MV-4-11 (cell line): ENCODE data around the gene MIX23.

ENCODE experiments used
- DNase-seq: peaks from one replicate; lab custom pipeline; 2025; lab: John Stamatoyannopoulos, UW

MIX23 gene

DNA sequence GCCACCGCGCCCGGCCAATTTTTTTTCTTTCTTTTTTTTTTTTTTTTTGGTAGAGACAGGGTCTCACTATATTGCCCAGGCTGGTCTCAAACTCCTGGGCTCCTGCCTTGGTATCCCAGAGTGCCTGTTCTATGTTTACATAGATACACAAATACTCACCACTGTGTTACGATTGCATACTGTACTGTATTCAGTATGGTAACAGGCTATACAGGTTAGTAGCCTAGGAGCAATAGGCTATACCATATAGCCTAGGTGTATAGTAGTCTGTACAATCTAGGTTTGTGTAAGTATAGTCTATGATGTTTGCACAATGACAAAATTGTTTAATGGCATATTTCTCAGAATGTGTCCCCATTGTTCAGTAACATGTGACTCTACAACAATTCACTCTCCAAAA is 31.4 kb downstream of the MIX23 start:
- no peak for DNase-seq

DNA sequence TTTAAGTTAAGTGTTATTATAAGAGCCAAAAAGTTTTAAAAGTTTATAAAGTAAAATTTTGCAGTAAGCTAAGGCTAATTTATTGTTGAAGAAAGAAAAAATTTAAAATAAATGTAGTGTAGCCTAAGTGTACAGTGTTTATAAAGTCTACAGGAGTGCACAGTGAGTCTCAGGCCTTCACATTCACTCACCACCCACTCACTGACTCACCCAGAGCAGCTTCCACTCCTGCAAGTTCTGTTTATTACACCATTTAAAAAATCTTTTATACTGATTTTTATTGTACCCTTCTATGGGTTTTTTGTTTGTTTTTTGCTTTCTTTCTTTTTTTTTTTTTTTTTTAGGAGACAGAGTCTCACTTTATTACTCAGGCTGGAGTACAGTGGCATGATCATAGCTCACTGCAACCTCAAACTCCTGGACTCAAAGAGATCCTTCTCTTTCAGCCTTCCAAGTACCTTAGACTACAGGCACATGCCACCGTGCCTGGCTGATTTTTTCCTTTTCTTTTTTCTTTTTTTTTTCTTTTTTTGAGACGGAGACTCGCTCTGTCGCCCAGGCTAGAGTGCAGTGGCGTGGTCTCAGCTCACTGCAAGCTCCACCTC is 32.1 kb downstream of the MIX23 start:
- DNase-seq = no peak

DNA sequence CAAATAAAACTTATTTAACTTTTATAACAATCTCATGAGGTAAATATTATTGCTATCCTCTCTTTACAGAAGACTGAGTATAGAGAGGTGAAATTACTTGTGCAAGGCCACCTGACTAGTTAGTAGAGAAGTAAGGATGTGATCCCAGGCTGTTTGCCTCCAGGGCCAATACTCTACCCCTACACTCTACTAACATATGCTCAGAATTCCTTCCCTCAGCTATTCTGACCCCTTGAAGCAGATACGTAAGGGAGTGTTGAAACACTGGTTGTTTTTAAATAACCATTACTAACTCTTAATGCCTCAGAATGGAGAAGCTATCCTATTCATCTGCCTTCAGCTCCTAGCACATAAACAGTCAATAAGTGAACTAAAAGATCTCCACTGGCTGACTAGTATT is 33.9 kb downstream of the MIX23 start:
- DNase-seq = no peak

DNA sequence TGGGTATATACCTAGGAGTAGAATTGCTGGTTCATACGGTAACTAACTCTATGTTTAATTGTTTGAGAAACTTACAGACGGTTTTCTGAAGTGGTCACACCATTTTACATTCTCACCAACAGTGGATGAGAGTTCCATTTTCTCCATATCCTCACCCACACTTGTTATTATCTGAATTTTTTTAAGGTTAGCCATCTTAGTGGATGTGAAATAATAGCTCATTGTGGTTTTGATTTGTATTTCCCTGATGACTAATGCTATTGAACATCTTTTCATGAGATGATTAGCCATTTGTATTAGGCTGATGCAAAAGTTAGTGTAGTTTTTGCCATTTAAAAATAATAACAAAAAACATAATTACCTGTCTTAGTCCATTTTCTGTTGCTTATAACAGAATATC is 39.4 kb downstream of the MIX23 start:
- DNase-seq = no peak

DNA sequence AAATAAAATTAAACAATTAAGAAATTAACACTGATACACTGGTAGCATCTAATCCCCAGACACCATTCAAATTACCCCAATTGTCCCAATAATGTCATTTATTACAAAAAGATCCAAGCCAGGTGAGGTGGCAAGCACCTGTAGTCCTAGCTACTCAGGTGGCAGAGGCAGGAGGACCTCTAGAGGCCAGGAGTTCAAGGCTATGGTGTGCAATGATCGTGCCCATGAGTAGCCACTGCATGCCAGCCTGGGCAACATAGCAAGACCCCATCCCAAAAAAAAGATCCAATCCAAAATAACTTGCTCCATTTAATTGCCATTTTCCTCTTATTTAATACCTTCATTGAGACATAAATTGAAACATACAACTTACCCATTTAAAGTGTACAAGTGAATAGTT is 40.2 kb downstream of the MIX23 start:
- no peak for DNase-seq

DNA sequence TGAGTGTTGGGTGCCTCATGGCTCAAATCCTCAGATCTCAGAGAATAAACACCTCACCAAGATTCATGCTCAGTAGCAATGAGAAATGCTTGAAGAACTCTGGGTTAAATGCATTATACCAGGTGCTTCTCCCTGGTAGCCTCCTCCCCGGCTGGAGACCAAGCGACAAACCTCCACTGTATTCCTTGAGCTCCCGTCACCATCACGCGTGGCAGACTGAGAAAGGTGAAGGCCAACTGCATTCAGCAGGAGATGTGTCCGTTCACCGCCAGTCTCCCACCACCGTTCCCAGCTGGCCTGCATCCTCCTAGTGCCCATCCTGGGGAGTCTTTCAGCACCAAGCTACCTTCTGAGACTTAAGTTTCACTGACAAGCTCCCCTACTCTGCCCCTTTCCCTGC is 50.5 kb downstream of the MIX23 start:
- DNase-seq = no peak

DNA sequence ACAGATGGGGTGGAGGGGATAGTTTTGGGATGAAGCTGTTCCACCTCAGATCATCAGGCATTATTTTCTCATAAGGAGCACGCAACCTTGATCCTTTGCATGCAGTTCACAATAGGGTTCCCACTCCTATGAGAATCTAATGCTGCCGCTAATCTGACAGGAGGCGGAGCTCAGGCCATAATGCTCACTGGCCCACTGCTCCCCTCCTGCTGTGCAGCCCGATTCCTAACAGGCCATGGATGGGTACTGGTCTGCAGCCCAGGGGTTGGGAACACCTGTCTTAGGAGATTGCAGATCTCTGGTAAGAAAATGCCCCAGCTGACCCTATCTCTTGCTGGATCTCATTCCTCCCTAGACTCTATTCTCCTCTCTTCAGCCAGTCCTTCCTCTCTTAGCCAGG is 51.1 kb downstream of the MIX23 start:
- no peak for DNase-seq

DNA sequence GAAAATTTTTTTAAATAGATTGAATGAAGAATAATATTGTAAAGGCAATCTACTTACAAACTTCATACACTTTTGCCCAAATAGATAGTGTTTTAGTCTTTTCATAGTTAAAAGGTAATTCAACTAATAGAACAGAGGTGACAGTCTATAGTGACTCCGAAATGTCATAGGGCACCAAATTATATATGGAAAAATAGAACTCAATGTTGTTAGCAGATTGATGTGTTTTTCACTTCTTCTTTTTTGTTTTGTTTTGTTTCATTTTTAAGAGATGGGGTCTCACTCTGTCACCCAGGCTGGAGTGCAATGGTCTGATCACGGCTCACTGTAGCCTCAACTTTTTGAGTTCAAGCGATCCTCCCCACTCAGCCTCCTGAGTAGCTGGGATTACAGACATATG is 57.3 kb downstream of the MIX23 start:
- DNase-seq = peak; percentile 47

DNA sequence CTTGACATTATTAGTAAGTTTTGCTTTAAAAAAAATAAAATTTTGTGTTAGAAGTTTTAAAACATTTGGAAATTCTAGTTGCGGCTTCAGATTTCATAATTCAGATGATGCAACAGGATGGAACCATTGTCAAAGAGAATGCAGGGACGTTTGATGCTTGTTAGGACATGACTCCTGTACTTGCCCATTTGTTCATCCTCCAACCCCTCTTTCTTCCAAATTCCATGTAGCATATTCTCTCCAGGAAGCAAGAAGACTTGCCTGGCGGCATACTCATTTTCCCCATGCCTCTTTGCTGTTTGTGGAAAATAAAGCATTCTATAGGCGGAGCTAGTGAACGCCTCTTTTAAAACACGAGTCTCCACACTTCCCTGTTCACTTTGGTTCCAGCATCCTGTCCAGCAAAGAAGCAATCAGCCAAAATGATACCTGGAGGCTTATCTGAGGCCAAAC is 58.1 kb downstream of the MIX23 start, which contains the start of gene CSTA:
Gene CSTA (plus strand): TSS at position 378 of the 453 bp plus-strand sequence. CDS start 45 bp downstream, at position 423.
- peak; percentile 80 for DNase-seq

DNA sequence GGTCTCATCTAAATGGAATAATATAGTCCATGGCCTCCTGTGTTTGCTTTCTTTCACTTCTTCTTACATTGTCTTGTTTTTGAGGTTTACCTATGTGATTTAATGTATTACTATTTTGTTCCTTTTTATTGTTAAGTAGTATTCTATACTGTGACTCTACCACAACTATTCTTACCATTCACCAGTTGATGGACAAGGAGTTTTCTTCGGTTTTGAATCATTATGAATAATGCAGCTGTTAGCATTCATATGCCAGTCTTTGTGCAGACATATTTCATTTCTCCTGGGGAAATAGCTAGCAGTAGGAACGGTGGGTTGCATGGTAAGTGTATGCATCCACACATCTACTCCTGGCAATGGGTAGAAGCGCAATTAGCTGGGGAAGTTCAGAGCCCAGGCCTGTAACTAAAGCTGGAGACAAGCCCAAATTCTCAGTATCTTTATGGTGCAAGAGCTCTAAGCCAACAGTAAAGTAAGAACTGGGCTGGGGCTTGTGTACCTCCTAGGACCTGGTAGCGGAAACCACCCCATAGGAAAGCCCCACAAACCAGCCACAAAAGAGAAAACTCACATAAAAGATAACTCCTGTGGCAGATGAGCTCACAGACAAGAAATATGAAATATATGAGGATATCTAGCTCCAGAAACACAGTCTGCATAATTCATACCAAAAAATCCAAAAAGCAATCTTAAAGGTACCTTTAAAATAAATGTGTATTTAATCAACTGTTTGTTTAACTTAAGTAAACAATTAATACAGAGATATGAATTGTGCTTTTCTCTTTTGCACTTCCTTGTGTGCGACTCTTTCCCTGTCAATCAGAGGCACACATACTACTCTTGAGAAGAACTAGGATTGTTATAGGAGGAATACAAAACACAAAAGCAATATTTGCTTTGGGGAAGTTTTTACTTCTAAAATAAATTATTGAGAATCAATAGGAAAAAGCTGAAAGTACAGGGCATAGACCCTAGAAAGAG is 60.6 kb downstream of the MIX23 start:
- peak; percentile 59 for DNase-seq

DNA sequence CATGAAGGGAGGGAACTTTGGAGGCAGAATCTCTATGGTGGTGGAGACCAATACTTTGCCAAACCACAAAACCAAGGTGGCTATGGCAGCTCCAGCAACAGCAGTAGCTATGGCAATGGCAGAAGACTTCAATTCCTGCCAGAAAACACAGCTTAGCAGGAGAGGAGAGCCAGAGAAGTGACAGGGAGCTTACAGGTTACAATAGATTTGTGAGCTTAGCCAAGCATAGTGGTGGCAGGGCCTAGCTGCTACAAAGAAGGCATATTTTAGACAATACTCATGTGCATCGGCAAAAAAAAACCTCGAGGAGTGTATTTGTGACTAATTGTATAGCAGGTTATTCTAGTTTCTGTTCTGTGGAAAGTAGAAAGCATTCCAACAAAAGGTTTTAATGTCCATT is 64.4 kb downstream of the MIX23 start:
- DNase-seq = no peak

DNA sequence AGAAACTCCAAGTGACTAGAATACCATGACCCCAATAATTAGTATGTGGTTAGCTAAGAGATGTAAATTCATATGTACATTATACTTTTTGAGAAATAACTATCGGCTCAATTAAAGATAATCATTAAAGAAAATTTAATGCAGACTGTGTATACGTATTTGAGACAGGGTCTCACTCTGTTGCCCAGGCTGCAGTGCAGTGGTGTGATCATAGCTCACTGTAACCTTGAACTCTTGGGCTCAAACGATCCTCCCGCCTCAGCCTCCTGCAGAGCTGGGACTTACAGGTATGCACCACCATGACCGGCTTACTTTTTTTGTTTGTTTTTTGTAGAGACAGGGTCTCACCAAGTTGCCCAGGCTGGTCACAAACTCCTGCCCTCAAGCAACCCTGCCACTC is 66.7 kb downstream of the MIX23 start:
- DNase-seq = no peak

DNA sequence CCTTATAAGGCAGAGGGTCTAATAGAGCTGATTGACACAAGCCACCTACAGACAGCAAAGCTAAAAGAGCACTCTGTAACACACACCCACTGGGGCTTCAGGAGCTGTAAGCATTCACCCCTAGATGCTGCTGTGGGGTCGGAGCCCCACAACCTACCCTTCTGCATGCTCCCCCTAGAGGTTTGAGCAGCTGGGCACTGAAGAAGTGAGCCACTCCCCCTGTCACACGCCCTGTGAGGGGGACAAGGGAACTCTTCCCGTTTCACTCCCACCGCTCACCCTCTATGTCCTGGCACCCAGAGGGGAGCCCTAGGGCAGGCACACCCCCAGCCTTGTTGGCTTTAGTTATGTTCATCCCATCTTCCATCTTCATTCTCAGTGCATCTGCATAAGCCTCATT is 67.4 kb downstream of the MIX23 start:
- no peak for DNase-seq

DNA sequence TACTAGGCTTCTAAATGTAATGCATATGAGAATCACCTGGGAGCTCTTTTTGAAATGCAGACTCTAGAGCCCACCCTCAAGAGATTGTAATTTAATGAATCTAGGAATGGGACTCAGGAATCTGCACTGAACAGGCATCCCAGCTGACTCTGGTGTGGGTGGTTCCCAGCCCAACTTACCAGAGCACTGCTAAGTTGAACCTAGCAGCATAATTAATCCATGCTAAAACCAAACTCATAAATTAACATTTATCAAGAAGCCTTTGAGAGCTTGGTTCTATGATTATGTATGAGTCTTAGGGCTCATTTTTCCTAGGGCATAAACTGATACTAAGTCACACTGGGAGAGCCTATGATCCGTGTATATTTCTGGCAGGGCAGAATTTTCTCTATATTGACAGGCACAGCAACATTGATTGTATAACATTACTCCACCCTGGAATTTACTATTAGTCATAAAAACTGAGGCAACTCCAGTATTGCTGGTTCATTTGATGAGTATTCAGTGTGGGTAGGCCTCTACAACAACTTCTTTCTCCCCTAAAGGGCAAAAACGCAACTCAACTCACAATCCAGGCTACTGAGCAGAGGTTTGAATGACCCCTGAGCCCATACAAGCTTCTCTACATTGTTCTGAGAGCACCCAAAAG is 68.7 kb downstream of the MIX23 start:
- DNase-seq = no peak

DNA sequence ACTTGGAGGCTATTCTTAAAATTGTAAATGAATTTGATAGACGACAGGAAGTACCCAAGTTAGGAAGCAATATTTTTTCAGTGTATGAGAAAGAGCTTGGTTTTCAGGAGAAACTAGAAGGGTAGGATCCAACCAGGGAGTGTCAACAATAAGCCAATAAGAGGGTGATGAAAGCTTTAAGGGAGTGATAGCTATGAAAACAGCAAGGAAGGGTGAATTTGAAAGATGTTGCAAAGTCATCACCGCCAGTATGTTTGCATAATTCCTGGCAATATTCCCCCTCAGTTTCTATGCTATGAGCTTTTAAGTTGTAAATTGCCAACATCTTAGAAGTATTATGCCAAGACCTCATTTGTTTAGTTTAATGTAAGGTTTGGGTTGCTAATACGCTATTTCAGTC is 69.8 kb downstream of the MIX23 start:
- DNase-seq = peak; percentile 42

DNA sequence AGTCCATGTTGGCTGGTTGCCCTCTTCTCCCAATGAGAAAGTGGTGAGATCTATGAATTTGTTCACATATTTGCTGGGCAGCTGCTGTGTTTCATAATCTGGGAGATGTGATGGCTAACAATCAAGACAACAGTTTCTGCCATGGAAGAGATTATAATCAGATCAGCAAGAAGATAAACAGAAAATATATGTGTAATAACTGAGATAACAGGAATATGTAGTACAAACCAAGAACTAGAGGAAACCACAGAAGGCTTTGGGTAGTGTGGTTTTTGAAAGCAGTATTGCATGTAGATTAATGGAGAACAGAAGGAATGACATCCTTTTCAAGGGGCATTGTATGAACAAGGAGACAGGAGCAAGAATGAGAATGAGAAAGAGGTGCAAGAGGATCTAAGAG is 70.2 kb downstream of the MIX23 start:
- peak; percentile 47 for DNase-seq

DNA sequence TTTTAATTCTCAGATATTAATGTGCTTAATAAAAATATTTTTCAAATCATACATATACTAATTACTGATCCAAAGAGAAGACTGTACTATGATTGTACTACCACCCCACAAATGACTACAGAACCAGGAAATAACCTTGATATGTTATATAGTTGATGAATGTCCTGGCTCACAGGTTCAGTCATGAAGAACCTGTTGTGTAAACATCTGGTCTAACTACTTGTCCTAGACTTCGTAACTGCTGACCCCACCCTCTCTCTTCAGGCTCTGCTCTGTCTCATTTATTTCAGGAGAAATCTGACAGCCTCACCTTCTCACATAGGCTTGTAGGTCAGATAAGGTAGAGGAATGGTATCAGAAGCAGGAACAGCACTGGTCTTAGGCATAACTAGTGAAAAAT is 72.7 kb downstream of the MIX23 start:
- DNase-seq = no peak
